Activated CD4-positive, alpha-beta T cell treated with anti-CD3 and anti-CD28 coated beads for 24 hours (primary cell): ENCODE data around the gene FADS3.

Experiments used
- DNase-seq, 2 donors: peaks; one replicate each; pipeline ENCODE4 v3.0.0-alpha.2; 2020; ENCODE audit warnings: low read depth in 2 of 2

Gene FADS3

GRCh38 chr11:61860054-61860903, 31.1 kb downstream of the FADS3 start:
- DNase-seq: no peak

- DNase-seq: no peak
Measured at GRCh38 chr11:61855939-61856680, 35.2 kb downstream of the FADS3 start.

GRCh38 chr11:61854966-61855714, 36.2 kb downstream of the FADS3 start:
- no peak for DNase-seq

DNA sequence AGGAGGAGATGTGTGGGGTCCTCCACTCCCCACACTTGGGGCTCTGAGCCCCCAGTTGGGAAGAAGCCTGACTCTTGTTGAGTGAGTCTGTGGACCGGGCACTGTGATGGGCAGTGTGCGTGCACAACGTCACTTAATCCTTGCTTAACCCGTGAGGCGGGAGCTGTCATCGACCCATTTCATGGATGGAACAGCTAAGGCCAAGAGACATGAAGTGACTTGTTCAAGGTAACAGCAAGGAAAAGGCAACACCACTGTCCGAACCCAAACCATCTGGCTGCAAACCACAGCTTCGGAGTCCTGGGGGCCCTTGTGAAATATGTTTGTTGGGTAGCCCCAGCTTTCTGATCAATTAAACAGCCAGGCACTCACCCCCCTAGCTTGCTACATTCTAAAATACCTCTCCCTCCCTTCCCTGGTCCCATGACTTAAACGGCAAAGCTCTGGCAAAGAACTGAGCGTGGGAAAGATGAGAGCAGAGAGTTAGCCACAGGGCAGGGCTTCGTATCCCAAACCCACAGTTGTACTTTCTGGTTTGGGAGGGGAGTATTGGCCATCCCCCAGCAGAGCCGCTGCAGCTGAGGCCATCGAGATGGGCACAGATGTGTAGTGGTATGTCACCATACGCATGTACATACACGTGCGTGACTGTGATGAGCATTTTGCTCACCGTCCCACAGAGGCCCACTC, 37.0 kb downstream of the FADS3 start:
- DNase-seq: no peak

DNA sequence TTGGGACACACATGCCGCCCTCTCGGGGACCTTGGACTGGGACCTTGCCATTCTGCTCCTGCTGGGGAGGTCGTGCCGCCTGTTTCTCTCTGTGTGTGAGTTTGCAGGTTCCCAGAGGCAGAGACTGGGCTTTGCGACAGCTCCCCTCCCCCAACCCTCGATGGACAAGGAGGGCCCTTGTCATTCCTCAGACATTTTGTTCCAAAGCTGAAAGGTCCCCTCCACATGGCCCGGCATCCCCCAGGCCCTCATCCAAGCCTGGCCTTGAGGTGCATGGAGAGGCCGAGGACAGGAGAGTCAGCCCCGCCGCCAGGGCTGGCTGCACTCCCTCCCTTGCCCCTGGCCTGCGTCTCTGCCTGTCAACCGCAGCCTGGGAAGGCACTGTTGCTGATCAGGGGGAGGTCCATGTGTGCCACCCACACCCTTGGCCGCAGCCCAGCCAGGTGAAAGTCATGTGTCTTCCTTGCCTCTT, 37.6 kb downstream of the FADS3 start:
- no peak for DNase-seq

- DNase-seq: no peak
Measured at GRCh38 chr11:61851900-61852295, 39.4 kb downstream of the FADS3 start.

DNA sequence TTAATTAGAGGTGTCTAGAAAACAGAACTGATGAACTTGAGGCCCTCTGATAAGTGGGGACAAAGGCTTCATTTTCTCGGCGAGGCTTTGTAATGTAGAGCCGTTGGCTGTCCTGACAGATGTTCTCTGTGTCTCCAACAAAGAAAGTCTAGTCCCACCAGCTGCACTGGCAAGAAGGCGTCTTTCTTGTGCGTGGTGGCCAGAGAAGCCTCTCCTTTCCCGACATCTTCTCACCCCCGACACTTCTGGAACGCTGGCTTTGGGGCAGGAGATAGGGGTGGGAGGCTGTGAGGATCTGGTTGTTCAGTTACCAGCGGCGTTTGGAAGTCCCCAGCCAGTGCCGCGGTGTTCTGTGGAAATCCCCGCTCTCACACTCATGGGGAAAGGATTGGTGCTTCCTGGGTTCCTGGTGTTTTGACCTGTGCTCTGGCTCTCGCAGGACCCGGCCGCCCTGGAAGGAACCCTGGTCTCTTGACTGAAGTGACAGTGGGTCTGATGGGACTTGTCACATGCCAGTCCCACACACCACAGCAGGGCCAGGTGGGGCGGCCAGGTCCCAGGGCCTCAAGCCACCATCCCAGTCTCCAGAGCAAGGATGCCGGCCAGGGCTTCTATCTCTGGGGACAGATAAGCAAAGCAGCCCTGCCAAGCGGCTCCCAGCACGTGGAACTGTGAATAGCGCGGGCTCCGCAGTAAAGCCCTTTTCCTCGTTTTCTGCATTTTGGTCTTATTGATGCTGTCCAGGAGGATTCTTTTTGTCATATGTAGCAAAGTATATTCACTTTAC, 40.0 kb downstream of the FADS3 start:
- DNase-seq: no peak

- no peak for DNase-seq
Measured at GRCh38 chr11:61850687-61851086, 40.7 kb downstream of the FADS3 start.

DNA sequence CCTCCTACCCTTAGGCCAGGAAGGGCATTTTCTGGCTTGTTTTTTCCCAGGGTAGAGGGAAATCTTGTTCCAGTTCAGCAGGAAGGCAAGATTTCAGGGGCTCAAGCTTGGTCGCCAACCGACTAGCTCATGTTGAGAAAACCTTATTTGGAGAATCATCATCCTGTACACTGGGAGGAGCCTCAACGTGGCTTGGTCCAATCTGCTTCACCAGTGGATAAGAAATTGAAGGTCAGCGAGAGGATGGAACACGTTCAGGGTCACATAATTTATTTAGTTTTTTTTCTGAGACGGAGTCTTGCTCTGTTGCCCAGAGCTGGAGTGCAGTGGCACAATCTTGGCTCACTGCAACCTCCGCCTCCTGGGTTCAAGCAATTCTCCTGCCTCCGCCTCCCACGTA, 42.7 kb downstream of the FADS3 start:
- DNase-seq: no peak

DNA sequence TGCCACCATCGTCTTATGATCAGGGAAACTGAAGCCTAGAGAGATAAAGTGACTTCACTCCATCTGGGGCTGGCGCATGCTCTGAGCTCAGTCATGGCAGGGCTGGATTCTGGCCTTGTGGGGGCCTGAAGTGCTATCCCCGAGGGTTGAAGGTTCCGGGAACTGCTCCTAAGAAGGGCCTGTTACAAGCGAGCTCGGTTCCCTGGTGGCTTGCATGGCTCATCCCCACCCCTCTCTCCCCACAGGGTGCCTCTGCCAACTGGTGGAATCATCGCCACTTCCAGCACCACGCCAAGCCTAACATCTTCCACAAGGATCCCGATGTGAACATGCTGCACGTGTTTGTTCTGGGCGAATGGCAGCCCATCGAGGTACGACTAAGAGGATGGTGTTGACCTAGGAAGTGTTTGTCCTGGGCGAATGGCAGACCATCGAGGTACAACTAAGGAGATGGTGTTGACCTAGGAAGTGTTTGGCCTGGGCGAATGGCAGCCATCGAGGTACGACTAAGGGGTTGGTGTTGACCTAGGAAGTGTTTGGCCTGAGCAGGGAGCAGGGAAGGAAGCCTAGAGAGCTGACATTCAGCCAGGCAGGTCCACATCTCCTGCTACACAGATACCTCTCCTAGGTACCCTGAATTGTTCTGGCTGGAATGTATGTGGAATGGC, 43.3 kb downstream of the FADS3 start:
- DNase-seq: no peak

GRCh38 chr11:61846362-61847020, 44.9 kb downstream of the FADS3 start:
- no peak for DNase-seq

- DNase-seq: no peak
Measured at GRCh38 chr11:61844909-61845565, 46.3 kb downstream of the FADS3 start.

GRCh38 chr11:61842528-61842820, 48.9 kb downstream of the FADS3 start:
- no peak for DNase-seq

GRCh38 chr11:61841636-61842527, 49.5 kb downstream of the FADS3 start:
- DNase-seq: no peak

DNA sequence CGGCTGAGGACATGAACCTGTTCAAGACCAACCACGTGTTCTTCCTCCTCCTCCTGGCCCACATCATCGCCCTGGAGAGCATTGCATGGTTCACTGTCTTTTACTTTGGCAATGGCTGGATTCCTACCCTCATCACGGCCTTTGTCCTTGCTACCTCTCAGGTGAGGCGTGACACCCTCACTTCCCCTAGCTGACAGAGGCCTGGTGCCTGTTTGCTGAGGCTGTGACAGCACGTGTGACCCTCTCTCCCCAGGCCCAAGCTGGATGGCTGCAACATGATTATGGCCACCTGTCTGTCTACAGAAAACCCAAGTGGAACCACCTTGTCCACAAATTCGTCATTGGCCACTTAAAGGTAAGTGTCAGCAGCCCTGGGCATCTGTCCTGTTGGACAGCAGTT, 51.0 kb downstream of the FADS3 start:
- DNase-seq: no peak

GRCh38 chr11:61839742-61840141, 51.6 kb downstream of the FADS3 start:
- no peak for DNase-seq

DNA sequence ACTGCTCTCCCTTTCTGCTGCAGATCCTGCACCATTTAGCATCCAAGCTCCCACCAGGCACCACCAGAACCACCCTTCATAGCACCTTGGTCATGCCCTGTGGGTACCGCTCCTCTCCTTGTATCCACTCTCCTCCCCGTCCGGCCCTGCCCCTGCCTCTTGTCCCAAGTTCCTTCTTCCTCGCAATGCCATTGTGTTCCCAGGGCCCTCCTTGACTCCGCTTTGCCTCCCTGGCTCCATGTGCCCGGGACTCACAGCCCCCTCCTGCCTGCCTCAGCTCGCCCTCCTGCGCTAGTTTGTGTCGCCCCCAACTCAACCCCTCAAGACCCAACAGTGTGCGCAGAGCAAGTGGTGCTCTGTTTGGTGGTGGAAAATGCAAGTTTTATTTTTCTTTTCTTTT, 52.4 kb downstream of the FADS3 start:
- DNase-seq: no peak

DNA sequence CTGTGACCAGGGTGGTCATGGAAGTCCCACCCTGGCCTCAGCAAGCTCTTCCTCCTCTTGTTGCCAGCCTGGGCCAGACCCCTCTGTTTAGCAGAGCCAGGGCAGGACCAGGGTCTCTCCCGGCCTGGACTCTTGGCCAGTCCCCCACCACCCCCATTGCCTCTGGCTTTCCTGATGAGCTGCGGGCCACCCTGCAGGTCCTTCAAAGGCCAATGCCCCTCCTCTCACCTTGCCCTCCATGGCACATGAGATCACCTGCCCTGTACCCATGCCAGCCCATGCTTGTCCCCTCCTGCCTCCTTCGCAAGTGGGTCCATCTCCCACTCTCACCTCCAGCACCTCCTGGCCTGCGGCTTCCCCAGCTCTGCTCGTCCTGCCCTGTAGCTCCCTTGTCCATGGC, 52.8 kb downstream of the FADS3 start:
- no peak for DNase-seq
